Measurements from ENCODE around the gene RNF148. TPM values are rescaled to one million over a fixed set of nuclear protein-coding genes. Genes with fewer than 3 reads are reported as not detected.

The RNF148 gene
- total RNA-seq, 1 experiment from 2014 or later: not detected

DNA sequence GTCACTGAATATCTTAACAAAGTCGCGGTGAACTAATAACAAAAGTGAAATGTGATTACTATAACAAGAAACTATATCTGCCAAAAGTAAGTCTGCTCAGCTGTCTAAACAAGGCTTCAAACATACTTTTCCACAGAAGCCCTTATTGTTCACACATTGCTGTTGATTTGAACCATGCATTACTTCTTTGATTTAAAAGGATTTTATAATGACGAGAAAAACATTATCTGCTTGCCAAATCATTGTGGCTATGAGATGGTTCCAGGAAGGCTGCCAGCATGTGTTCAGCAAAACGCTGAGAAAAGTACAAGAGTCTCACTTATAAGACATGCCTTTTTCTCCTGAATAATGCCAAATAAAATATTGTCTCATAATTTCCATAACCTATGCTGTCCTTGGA is 28.2 kb downstream of the RNF148 start:
- POLR2A ChIA-PET: no interaction called here
- H3K4me3 ChIP-seq (ENCODE audit: low read depth, low read length): no peak overlapping the region
- H3K4me1 ChIP-seq: peaks cover 17% of the 10 kb centered on the region
- intact Hi-C loops (cut with micrococcal nuclease; ENCODE audit: unreplicated experiment): loop anchor here (10.0 kb wide), 1 partner anchor 210 kb away; the partner anchor contains the start of gene CADPS2
- H3K27me3 ChIP-seq (replicated peaks; ENCODE audit: control insufficient read depth, insufficient read depth, low read length): no peaks in the 10 kb centered on the region
- Mint-ChIP-seq H3K9me3 (ENCODE audit: unreplicated experiment) (peaks cover 23% of the 10 kb centered on the region), H3K4me3 (ENCODE audit: unreplicated experiment) (no peak overlapping the region), H3K27me3 (ENCODE audit: insufficient read depth, unreplicated experiment) (no peaks in the 10 kb centered on the region), H3K4me1 (ENCODE audit: low read depth, unreplicated experiment) (peaks cover 14% of the 10 kb centered on the region), H3K36me3 (ENCODE audit: insufficient read depth, unreplicated experiment) (peaks cover 9% of the 10 kb centered on the region), H3K27ac (ENCODE audit: unreplicated experiment) (no peak overlapping the region)
- no peak for DNase-seq
- TF ChIP-seq, protein P1, sequence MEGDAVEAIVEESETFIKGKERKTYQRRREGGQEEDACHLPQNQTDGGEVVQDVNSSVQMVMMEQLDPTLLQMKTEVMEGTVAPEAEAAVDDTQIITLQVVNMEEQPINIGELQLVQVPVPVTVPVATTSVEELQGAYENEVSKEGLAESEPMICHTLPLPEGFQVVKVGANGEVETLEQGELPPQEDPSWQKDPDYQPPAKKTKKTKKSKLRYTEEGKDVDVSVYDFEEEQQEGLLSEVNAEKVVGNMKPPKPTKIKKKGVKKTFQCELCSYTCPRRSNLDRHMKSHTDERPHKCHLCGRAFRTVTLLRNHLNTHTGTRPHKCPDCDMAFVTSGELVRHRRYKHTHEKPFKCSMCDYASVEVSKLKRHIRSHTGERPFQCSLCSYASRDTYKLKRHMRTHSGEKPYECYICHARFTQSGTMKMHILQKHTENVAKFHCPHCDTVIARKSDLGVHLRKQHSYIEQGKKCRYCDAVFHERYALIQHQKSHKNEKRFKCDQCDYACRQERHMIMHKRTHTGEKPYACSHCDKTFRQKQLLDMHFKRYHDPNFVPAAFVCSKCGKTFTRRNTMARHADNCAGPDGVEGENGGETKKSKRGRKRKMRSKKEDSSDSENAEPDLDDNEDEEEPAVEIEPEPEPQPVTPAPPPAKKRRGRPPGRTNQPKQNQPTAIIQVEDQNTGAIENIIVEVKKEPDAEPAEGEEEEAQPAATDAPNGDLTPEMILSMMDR (IDR thresholded peaks at IDR 0.05; ENCODE audit: insufficient read depth in 1 of 2, low read depth in 1 of 2, low read length in 1 of 2, severe bottlenecking in 1 of 2, unreplicated experiment in 1 of 2): no peak
- BruUV-seq (replicated peaks): no TSS peak
- H3K36me3 ChIP-seq (ENCODE audit: control insufficient read depth, insufficient read depth, low read length): no peaks in the 10 kb centered on the region
- H3K9me3 ChIP-seq: peaks cover 9% of the 10 kb centered on the region
- CTCF ChIA-PET: interaction anchor here (0.6 kb wide), 1 partner anchor 1278 kb away, joined by 3 read pairs; no protein-coding TSS in a partner anchor

DNA sequence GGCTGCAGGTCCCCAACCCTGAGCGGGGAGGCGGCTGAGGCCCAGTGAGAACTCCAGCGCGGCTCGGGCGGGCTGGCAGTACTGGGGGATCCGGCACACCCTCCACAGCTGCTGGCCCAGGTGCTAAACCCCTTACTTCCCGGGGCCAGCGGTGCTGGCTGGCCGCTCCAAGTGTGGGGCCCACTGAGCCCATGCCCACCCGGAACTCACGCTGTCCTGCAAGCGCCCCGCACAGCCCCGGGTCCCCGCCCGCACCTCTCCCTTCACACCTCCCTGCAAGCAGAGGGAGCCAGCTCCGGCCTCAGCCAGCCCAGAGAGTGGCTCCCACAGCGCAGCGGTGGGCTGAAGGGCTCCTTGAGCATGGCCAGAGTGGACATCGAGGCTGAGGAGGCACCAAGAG is 28.8 kb downstream of the RNF148 start:
- peaks cover 15% of the 10 kb centered on the region for H3K4me1 ChIP-seq
- BruUV-seq (replicated peaks): no TSS peak
- H3K4me1 Mint-ChIP-seq (ENCODE audit: low read depth, unreplicated experiment): peaks cover 9% of the 10 kb centered on the region

DNA sequence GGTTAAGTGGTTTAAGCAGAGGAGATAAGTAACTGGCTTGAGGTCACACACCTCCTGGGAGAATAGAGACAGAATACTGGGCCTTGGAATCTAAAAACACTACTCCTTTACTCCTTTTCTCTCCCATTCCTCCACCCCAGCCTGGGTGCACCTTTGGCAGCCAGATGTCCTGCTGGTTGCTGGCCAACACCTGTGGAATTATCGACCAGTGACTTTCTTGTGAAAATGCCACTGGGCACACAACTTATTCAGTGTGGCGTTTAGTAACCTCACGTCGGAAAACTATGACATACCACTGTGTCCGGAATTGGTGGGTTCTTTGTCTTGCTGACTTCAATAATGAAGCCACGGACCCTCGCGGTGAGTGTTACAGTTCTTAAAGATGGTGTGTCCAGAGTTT is 30.2 kb downstream of the RNF148 start:
- Mint-ChIP-seq H3K9me3 (ENCODE audit: unreplicated experiment) (peaks cover 32% of the 10 kb centered on the region), H3K4me1 (ENCODE audit: low read depth, unreplicated experiment) (no peaks in the 10 kb centered on the region), H3K27ac (ENCODE audit: unreplicated experiment) (no peak overlapping the region), H3K4me3 (ENCODE audit: unreplicated experiment) (no peak overlapping the region), H3K27me3 (ENCODE audit: insufficient read depth, unreplicated experiment) (no peaks in the 10 kb centered on the region), H3K36me3 (ENCODE audit: insufficient read depth, unreplicated experiment) (no peaks in the 10 kb centered on the region)
- DNase-seq: no peak
- intact Hi-C loops (cut with micrococcal nuclease; ENCODE audit: unreplicated experiment): loop anchor here (10.0 kb wide), 1 partner anchor 212 kb away; the partner anchor contains the start of gene CADPS2
- TF ChIP-seq, protein P1 (IDR thresholded peaks at IDR 0.05; ENCODE audit: insufficient read depth in 1 of 2, low read depth in 1 of 2, low read length in 1 of 2, severe bottlenecking in 1 of 2, unreplicated experiment in 1 of 2): no peak
- Histone ChIP-seq H3K4me1 (peaks cover under 1% of the 10 kb centered on the region), H3K27me3 (replicated peaks; ENCODE audit: control insufficient read depth, insufficient read depth, low read length) (no peaks in the 10 kb centered on the region), H3K4me3 (ENCODE audit: low read depth, low read length) (no peak overlapping the region), H3K36me3 (ENCODE audit: control insufficient read depth, insufficient read depth, low read length) (no peaks in the 10 kb centered on the region), H3K9me3 (no peaks in the 10 kb centered on the region)
- no TSS peak for BruUV-seq (replicated peaks)
- POLR2A ChIA-PET: no interaction called here
- CTCF ChIA-PET: no interaction called here

More for the DNA sequence above, 28.8 kb downstream of the RNF148 start:
- no peak for DNase-seq
- Histone ChIP-seq H3K36me3 (ENCODE audit: control insufficient read depth, insufficient read depth, low read length) (no peaks in the 10 kb centered on the region), H3K9me3 (0 out of 2 replicates have a peak, but pooled peaks cover 7% of the 10 kb centered on the region), H3K27me3 (replicated peaks; ENCODE audit: control insufficient read depth, insufficient read depth, low read length) (no peaks in the 10 kb centered on the region), H3K4me3 (ENCODE audit: low read depth, low read length) (no peak overlapping the region)
- ChIA-PET POLR2A (no interaction called here), CTCF (interaction anchor here (0.6 kb wide), 1 partner anchor 1277 kb away, joined by 3 read pairs; no protein-coding TSS in a partner anchor)
- intact Hi-C loops (cut with micrococcal nuclease; ENCODE audit: unreplicated experiment): loop anchor here (10.0 kb wide), 1 partner anchor 211 kb away; the partner anchor contains the start of gene CADPS2
- no peak overlapping the region for H3K4me3 Mint-ChIP-seq (ENCODE audit: unreplicated experiment)
- TF ChIP-seq, protein P1 (IDR thresholded peaks at IDR 0.05; ENCODE audit: insufficient read depth in 1 of 2, low read depth in 1 of 2, low read length in 1 of 2, severe bottlenecking in 1 of 2, unreplicated experiment in 1 of 2): no peak
- no peaks in the 10 kb centered on the region for H3K27me3 Mint-ChIP-seq (ENCODE audit: insufficient read depth, unreplicated experiment)
- H3K36me3 Mint-ChIP-seq (ENCODE audit: insufficient read depth, unreplicated experiment): peaks cover 3% of the 10 kb centered on the region
- H3K27ac Mint-ChIP-seq (ENCODE audit: unreplicated experiment): no peak overlapping the region
- peaks cover 23% of the 10 kb centered on the region for H3K9me3 Mint-ChIP-seq (ENCODE audit: unreplicated experiment)

Measured in Caco-2 (cell line).